GM19043 (cell line): Measurements from ENCODE around the gene PDE9A.

Experiments
- ATAC-seq: cut with Tn5 transposase; IDR thresholded peaks from one replicate; pipeline ENCODE4 v1.9.1; 2021; ENCODE audit warnings: low read depth; ENCODE audit not compliant: unreplicated experiment

PDE9A gene

GRCh38 chr21:42753804-42754203 lies 100.4 kb downstream of the PDE9A start:
- ATAC-seq, result no peak

GRCh38 chr21:42754270-42754933 lies 101.0 kb downstream of the PDE9A start:
- ATAC-seq, result no peak

GRCh38 chr21:42755031-42755665 lies 101.7 kb downstream of the PDE9A start:
- ATAC-seq, result no peak

GRCh38 chr21:42755766-42756579 lies 102.6 kb downstream of the PDE9A start:
- ATAC-seq, result no peak

- no peak for ATAC-seq
These were observed 103.3 kb downstream of the PDE9A start for GRCh38 chr21:42756580-42757250.

- no peak for ATAC-seq
These were observed 104.0 kb downstream of the PDE9A start for GRCh38 chr21:42757422-42757821.

GRCh38 chr21:42757826-42758655 lies 104.6 kb downstream of the PDE9A start:
- ATAC-seq, result no peak

GRCh38 chr21:42758721-42759593 lies 105.5 kb downstream of the PDE9A start:
- ATAC-seq, result no peak

GRCh38 chr21:42759594-42759927 lies 106.1 kb downstream of the PDE9A start:
- no peak for ATAC-seq

- ATAC-seq, result no peak
These were observed 107.0 kb downstream of the PDE9A start for GRCh38 chr21:42760361-42760950.

- no peak for ATAC-seq
These were observed 107.7 kb downstream of the PDE9A start for GRCh38 chr21:42760951-42761751.

- ATAC-seq, result no peak
These were observed 108.4 kb downstream of the PDE9A start for GRCh38 chr21:42761776-42762335.

- no peak for ATAC-seq
These were observed 110.4 kb downstream of the PDE9A start for GRCh38 chr21:42763581-42764442.

- no peak for ATAC-seq
These were observed 111.0 kb downstream of the PDE9A start for GRCh38 chr21:42764443-42764760.

- no peak for ATAC-seq
These were observed 111.5 kb downstream of the PDE9A start for GRCh38 chr21:42764883-42765282.

- ATAC-seq, result no peak
These were observed 112.2 kb downstream of the PDE9A start for GRCh38 chr21:42765656-42766055.
